ENCODE measurements around the gene HILPDA. TPM values are rescaled to one million over a fixed set of nuclear protein-coding genes. Genes with fewer than 3 reads are reported as not detected.

HILPDA gene
- total and polyA plus RNA-seq, 10 of the 15 experiments (the other 5 are each of a cell fraction or from before 2014, with no cell fraction given) = 12.0 to 232 (median 26.4) TPM

DNA sequence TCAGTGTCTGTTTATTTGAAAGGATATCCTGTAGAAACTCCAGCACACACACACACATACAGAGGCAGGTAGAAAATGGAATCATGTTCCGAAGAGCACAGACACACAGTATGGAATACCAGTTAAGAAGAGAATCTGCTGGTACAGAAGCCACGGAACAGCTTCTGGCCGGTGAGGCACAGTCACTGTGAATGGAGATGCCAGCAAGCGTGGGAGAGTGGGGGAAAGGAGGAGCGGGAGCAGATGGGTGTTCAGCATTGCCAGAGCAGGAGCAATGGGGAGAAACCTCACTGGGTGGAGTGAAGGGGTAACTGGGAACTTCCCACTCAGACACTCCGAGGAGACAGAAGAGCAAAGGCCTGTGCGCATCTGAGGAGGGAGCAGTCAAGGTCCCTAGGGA lies 36.4 kb upstream of the HILPDA start:
- ATAC-seq = no peak
- SMC1A ChIA-PET (ENCODE audit: uncharacterized antibody, unreplicated experiment) = interaction anchor here (1.0 to 1.5 kb wide), 2 partner anchors 8 to 17 kb away, joined by 3 to 13 read pairs; no protein-coding TSS in a partner anchor
- Histone ChIP-seq H2AFZ (ENCODE audit: control insufficient read depth, low read depth, low read length) (no peak overlapping the region), H3K4me1 (ENCODE audit: control insufficient read depth, insufficient read depth, low read length) (peaks cover 7% of the 10 kb centered on the region), H3K79me2 (ENCODE audit: control insufficient read depth, insufficient read depth, low read length) (no peaks in the 10 kb centered on the region), H3K27me3 (replicated peaks in 1 of 2; ENCODE audit: control insufficient read depth in 2 of 2, insufficient read depth in 2 of 2, low read length in 1 of 2) (no peaks in the 10 kb centered on the region; a peak in 1 of 4 replicates), H3K4me2 (ENCODE audit: control insufficient read depth, insufficient read depth) (no peak overlapping the region), H3K27ac (ENCODE audit: control insufficient read depth, insufficient read depth) (no peak overlapping the region), H3K9ac (ENCODE audit: control insufficient read depth, insufficient read depth, low read length) (no peak overlapping the region), H4K20me1 (ENCODE audit: control insufficient read depth, insufficient read depth) (no peaks in the 10 kb centered on the region), H3K36me3 (ENCODE audit: control insufficient read depth in 2 of 2, insufficient read depth in 2 of 2, low read length in 1 of 2) (no peaks in the 10 kb centered on the region), H3K4me3 (no peak overlapping the region), H3K9me3 (replicated peaks; ENCODE audit: control insufficient read depth, insufficient read depth, low read length) (no peaks in the 10 kb centered on the region)
- RAD21 ChIA-PET (ENCODE audit: unreplicated experiment) = interaction anchor here (1.4 to 3.7 kb wide), 2 partner anchors 8 to 42 kb away, joined by 7 to 10 read pairs; no protein-coding TSS in a partner anchor
- no peak for DNase-seq (ENCODE audit: low read depth, low spot score)
- no TSS peak for BruUV-seq (replicated peaks)
- intact Hi-C loops (cut with micrococcal nuclease; ENCODE audit: unreplicated experiment) = no loop called here
- 73% methylated on average over 7 of the region's 7 CpGs for WGBS (ENCODE audit: insufficient coverage, insufficient replicate concordance, low lambda C conversion rate, missing lambda C conversion rate)
- in situ Hi-C loops (cut with MboI) = no loop called here
- no peak for TF ChIP-seq ZNF24 (IDR thresholded peaks at IDR 0.05)
- POLR2A ChIA-PET = interaction anchor here (1.1 kb wide), 1 partner anchor 352 kb away, joined by 3 read pairs; no protein-coding TSS in a partner anchor
- CTCF ChIA-PET = interaction anchor here (1.0 to 23.9 kb wide), 7 partner anchors 9 to 42 kb away, joined by 3 to 458 read pairs (median 7); no protein-coding TSS in a partner anchor
- FAIRE-seq = no peak

- BruUV-seq (replicated peaks) = no TSS peak
- H4K20me1 ChIP-seq (ENCODE audit: control insufficient read depth, insufficient read depth) = no peaks in the 10 kb centered on the region
- H3K4me2 ChIP-seq (ENCODE audit: control insufficient read depth, insufficient read depth) = no peak overlapping the region
- H3K4me1 ChIP-seq (ENCODE audit: control insufficient read depth, insufficient read depth, low read length) = peaks cover 7% of the 10 kb centered on the region
- no peaks in the 10 kb centered on the region for H3K36me3 ChIP-seq (ENCODE audit: control insufficient read depth in 2 of 2, insufficient read depth in 2 of 2, low read length in 1 of 2)
- H3K9ac ChIP-seq (ENCODE audit: control insufficient read depth, insufficient read depth, low read length) = no peak overlapping the region
- CTCF ChIA-PET = interaction anchor here (1.0 to 23.9 kb wide), 3 partner anchors 7 to 39 kb away, joined by 4 to 458 read pairs (median 5); no protein-coding TSS in a partner anchor
- intact Hi-C loops (cut with micrococcal nuclease; ENCODE audit: unreplicated experiment) = no loop called here
- no peak; the same call in 1 of the 3 replicates for ATAC-seq
- 91% methylated on average over 1 of the region's 1 CpG for WGBS (ENCODE audit: insufficient coverage, insufficient replicate concordance, low lambda C conversion rate, missing lambda C conversion rate)
- in situ Hi-C loops (cut with MboI) = no loop called here
- H3K27me3 ChIP-seq (replicated peaks in 1 of 2; ENCODE audit: control insufficient read depth in 2 of 2, insufficient read depth in 2 of 2, low read length in 1 of 2) = no peaks in the 10 kb centered on the region; a peak in 1 of 4 replicates
- H3K27ac ChIP-seq (ENCODE audit: control insufficient read depth, insufficient read depth) = no peak overlapping the region
- FAIRE-seq = no peak
- no peaks in the 10 kb centered on the region for H3K79me2 ChIP-seq (ENCODE audit: control insufficient read depth, insufficient read depth, low read length)
- H2AFZ ChIP-seq (ENCODE audit: control insufficient read depth, low read depth, low read length) = peak overlapping the region; percentile 55
- SMC1A ChIA-PET (ENCODE audit: uncharacterized antibody, unreplicated experiment) = interaction anchor here (1.0 kb wide), 1 partner anchor 73 kb away, joined by 3 read pairs; no protein-coding TSS in a partner anchor
- POLR2A ChIA-PET = no interaction called here
- RAD21 ChIA-PET (ENCODE audit: unreplicated experiment) = no interaction called here
- TF ChIP-seq KLF5 (IDR thresholded peaks at IDR 0.05; ENCODE audit: partially characterized antibody) (no peak), CHD1 (IDR thresholded peaks at IDR 0.05; ENCODE audit: low read depth, low read length) (no peak), SRF (IDR thresholded peaks at IDR 0.05; ENCODE audit: low read depth in 2 of 2, low read length in 2 of 2) (no peak), RBBP5 (conservative IDR thresholded peaks at IDR 0.05) (no peak), TARDBP (IDR thresholded peaks at IDR 0.05; ENCODE audit: borderline replicate concordance) (no peak), SIX5 (IDR thresholded peaks at IDR 0.05; ENCODE audit: low read depth, low read length, severe bottlenecking) (no peak), STAT3 (IDR thresholded peaks at IDR 0.05; ENCODE audit: low read depth, low read length) (no peak), RUNX3 (IDR thresholded peaks at IDR 0.05; ENCODE audit: low read length) (no peak)
- TF ChIP-seq, protein P1, sequence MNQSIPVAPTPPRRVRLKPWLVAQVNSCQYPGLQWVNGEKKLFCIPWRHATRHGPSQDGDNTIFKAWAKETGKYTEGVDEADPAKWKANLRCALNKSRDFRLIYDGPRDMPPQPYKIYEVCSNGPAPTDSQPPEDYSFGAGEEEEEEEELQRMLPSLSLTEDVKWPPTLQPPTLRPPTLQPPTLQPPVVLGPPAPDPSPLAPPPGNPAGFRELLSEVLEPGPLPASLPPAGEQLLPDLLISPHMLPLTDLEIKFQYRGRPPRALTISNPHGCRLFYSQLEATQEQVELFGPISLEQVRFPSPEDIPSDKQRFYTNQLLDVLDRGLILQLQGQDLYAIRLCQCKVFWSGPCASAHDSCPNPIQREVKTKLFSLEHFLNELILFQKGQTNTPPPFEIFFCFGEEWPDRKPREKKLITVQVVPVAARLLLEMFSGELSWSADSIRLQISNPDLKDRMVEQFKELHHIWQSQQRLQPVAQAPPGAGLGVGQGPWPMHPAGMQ (IDR thresholded peaks at IDR 0.05; ENCODE audit: borderline replicate concordance) = no peak
- H3K4me3 ChIP-seq = no peak overlapping the region
- no peak for DNase-seq (ENCODE audit: low read depth, low spot score)
- H3K9me3 ChIP-seq (replicated peaks; ENCODE audit: control insufficient read depth, insufficient read depth, low read length) = no peaks in the 10 kb centered on the region
These were observed 34.9 kb upstream of the HILPDA start for GRCh38 chr7:128420773-128421172.

All from GM12878 (cell line).